GM10266 (cell line): Measurements from ENCODE around the gene MOSPD3.
"Not testable (repeated sequence)": the region's sequence is repeated elsewhere in the genome, so short reads cannot be mapped to it uniquely, and the experiment has no call there.

ENCODE experiments used
- DNase-seq: peaks from one replicate; pipeline ENCODE4 v3.0.0; 2012; ENCODE audit errors: extremely low spot score
- CTCF ChIP-seq: IDR thresholded peaks from 2 replicates; pipeline ENCODE4 v1.5.1; 2012; ENCODE audit warnings: mild to moderate bottlenecking, low read depth; ENCODE audit not compliant: control insufficient read depth, insufficient read depth; ENCODE audit errors: missing control alignments

Gene MOSPD3

GRCh38 chr7:100649826-100650565 lies 37.7 kb downstream of the MOSPD3 start:
- no peak for TF ChIP-seq CTCF
- no peak for DNase-seq

- DNase-seq = no peak
- no peak for TF ChIP-seq CTCF
These were observed 42.8 kb downstream of the MOSPD3 start for GRCh38 chr7:100654908-100655831.

GRCh38 chr7:100655908-100656674 lies 43.8 kb downstream of the MOSPD3 start, which contains the start of gene ACTL6B:
TSS of gene ACTL6B (minus strand) at chr7:100656448. CDS start at chr7:100656354, 94 bp downstream.
- no peak for TF ChIP-seq CTCF
- no peak for DNase-seq

GRCh38 chr7:100662194-100662776 lies 49.9 kb downstream of the MOSPD3 start:
- not testable (repeated sequence) for DNase-seq
